Activated effector memory CD4-positive, alpha-beta T cell treated with anti-CD3 and anti-CD28 coated beads, Interleukin-2, amount 50 U/mL, for 16 hours (primary cell): Measurements from ENCODE around the gene IRF2BP2.

ENCODE experiments used
- DNase-seq: peaks from one replicate; pipeline ENCODE4 v3.0.0-alpha.2; 2020

IRF2BP2 gene

DNA sequence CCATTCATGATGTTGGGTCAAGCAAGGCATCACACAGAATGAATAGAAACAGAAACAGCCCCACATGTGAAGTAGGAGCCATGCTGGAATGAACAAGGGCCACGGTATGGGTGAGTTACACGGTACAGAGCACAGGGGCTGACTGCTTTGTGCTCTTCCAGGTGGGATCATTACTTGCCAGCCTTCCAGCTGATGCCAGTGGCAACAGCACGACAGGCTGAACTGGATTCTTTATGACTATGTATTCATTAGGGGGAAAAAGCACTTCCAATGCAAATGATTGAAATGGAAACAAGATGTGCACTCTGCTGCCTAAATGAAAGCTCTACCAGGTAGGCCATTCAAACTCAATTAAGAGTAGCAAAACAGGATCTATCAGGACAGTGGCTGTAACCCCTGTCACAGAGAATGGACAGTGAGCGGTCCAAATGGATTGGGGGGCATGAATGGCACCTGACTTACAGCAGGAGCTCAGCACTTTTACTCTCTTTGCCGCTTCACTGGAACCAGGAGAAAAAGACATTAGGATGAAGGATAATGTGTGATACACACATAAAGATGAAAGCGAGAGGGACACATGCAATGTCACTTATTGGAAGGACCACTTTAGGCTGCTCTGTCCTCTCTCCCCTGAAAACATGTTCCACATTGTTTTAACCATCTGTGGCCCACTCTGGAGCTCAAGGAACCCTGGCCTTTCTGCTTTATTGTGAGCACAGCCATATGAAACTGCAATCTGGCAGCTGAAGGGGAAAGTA, 23.4 kb upstream of the IRF2BP2 start:
- no peak for DNase-seq

DNA sequence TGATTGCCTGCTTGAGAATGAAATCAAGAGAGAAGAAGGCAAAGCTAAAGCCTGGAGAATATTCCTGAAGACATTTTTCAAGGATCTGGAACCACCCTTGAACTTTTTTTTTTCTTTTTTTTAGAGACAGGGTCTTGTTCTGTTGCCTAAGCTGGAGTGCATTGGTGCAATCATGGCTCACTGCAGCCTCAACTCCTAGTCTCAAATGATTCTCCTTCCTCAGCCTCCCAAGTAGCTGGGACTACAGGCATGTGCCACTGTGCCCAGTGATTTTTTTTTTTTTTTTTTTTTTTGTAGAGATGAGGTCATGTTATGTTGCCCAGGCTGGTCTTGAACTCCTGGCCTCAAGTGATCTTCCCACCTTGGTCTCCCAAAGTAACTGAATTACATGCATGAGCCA, 22.2 kb upstream of the IRF2BP2 start:
- DNase-seq = no peak

DNA sequence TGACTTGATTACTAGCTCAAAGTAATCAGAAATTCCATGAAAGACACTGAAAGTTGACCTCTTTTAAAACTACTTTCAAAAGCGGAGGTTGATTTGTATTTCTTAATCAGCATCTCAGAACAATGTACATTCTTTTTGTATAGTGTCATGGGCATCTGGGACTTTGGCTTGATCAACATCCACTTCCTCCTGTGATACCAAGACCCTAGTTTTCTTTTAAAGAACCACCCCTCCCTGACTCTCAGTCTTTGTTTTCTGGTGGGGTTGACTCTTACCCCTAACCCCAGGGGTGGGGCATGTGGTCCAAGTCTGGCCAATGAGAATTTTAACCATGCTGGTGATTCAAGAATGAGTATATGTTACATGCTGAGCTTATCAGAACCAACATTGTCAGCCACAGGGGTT, 21.7 kb upstream of the IRF2BP2 start:
- DNase-seq = no peak

DNA sequence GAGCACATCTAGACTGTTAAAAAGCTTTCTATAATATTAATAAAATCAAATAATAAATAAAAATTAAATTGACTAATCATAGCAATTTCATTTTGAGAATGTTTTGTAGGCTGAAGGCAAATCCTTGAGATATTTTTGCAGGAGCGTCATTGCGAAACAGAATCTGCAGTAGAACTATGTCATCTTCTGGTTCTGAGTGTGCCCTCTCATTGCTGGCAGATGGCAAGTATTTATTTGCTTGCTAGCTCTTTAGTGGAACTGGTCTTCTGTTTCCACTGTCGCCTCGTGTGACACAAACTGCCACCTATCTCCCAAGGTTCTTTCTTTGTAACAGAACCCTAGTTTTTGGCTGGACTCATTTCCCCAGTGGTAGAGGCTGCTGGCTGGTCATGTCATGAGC, 19.0 kb upstream of the IRF2BP2 start:
- no peak for DNase-seq

DNA sequence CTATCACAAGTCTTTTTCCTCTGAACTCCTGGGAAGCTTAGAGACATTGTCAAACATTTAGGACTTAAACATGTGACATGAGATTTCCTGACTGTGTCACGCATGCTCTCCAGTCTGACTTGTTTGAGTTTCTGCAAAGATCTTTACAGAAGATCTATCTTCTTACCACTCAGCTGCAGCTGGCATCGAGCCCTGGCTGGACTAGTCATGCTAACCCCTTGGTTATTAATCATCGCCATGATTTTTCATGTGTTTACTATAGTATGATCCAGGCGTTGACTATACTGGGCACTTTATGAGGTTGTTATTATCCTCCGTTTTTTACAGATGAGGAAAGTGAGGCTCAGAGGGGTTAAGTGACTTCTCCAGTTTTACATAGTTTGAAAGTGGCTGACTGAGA, 18.1 kb upstream of the IRF2BP2 start:
- no peak for DNase-seq

DNA sequence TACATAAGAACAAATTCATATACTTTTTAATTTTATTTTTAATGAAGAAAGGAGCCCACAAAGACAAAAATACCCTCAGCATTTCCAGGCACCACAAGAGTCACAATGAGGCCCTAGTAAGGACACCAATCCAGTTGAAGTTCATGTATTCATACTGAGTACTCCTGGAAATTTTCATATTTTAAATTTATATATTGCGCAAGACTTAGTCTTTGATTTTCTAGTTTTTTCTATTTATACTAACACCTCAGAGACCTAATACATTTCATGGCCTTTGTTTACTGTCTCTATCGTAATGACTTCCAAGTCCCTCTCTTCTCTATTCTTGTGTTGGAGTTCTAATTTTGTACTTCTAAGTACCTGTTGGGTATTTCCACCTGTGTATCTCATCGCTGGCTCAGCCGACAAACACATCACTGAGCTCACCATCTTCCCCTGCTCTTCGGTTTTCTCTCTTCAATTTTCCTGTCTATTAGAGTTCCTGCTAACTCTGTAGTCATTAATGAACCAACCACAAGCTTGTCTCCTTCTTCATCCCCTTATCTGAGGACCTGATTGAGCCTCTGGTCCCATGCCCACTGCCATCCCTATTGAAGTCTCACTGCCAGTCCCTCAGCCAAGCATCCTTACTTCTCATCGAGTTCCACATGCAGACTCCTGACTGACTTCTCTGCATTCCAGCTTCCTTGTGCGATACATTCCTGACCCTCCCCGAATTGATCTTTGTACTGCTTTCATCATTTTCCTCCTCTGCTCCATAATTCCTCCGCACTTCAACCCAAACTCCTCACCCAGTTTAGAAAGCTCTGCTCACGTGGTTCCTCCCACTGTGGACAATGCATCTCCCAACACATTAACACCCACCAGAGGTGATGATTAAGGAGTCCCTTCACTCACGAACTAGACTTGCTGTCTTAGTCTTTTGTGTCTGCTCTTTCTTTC, 17.3 kb upstream of the IRF2BP2 start:
- no peak for DNase-seq

DNA sequence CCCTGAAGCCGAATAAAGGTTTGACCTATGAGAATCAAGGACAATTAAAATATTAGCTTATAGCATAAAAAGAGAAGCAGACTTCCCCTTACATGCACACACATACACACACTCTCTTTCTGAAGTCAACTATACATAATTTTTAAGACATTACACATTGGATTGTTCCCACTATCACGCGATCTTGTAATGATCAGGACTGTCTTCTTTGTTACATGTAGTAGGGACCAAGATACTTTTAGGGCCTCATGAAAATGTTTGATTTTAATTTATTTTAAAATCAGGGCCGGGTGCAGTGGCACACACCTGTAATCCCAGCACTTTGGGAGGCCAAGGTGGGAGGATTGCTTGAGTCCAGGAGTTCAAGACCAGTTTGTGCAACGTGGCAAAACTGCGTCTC, 16.4 kb upstream of the IRF2BP2 start:
- DNase-seq = no peak

DNA sequence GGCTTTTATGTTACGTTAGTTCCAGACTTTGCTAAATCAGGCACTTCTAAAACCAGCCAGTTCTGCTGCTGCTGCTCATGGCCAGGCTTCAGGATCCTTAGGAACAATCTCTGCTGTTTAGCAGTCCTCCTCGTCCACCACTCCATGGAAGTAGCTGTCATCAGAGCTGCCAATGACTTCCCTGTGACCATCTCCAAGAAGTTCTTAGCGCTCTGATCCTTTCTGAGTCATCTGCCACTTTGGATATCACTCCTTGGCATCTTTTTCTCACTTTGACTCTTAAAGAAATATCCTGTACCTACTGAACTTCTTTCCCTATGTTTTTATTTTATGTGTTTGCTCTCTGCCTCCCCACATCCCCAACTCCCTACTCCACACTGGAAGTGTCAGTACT, 14.7 kb upstream of the IRF2BP2 start:
- DNase-seq = no peak

DNA sequence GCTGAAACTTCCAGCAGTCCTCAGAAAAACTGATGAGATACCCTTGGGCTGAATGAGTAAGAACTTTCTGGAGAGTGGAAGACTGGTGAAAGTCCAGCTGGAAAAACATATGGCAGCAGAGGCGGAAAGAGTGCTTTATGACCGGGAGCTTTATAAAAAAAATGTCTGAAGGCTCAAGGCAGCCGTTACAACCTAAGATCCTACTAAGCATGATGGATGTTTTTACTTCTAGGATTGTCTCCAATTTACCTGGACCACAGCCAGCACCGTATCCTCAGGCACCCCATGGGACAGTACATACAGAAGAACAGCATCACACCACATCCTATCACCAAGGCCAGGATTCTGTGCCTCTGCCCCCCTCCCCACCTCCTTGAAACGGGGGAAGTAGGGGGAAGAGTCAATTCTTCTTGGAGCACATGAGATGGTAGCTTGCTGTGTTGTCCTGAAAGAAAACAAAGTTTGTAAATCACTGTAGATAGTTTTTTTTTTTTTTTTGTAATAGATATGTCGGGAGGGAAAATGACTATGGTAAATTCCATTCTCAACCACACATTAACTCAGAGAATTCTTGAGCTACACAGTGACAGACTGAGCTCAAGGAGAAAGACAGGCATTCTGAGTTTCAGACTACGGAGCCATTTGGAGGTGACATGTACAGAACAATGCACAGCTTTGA, 11.8 kb upstream of the IRF2BP2 start:
- no peak for DNase-seq

DNA sequence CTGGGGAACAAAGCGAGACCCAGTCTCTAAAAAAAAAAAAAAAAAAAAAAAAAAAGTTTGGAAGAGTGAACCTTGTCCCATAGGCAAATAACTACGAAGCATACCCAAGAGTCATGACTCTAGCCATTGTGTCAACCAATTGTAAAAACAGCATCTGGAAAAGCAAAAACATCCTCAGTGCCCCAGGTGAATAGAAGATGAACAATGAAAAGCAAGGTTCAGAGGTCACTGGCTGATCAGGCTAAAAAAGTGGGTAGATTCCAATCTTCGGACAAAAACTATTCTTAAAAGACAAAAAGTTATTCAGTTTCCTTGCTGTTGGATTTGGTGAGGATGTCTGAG, 11.1 kb upstream of the IRF2BP2 start:
- no peak for DNase-seq

DNA sequence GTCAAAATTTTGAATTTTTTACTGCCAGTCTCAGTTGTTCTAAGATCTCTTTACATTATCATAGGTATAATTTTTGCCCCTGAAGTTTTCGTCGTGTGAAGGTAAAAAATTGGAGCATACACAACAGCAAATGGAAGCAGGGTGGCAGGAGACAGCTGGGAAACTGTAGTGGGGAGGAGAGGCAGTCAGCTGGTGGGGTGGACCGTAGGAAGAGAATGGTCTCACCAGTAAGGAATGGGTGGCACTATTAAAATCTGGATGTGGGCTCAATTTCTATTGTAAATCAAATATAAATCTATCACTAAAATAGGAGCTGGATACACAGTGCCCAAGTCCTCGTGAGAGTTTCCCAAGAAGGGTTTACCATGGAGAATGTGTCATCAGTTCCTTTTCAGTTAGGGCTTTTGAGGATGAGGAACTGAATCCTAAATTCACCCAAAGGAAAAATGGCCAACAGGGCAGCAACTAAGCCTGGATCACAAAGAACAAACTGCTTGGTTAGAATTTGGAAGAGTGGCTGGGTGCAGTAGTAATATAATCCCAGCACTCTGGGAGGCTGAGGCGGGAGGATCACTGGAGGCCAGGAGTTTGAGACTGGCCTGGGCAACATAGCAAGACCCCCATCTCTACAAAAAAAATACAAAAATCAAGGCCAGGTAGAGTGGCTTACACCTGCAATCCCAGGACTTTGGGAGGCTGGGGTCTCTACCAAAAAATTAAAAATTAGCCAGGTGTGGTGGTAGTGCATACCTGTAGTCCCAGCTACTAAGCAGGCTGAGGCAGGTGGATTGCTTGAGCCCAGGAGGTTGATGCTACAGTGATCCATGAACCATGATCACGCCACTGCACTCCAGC, 10.5 kb upstream of the IRF2BP2 start:
- no peak for DNase-seq

DNA sequence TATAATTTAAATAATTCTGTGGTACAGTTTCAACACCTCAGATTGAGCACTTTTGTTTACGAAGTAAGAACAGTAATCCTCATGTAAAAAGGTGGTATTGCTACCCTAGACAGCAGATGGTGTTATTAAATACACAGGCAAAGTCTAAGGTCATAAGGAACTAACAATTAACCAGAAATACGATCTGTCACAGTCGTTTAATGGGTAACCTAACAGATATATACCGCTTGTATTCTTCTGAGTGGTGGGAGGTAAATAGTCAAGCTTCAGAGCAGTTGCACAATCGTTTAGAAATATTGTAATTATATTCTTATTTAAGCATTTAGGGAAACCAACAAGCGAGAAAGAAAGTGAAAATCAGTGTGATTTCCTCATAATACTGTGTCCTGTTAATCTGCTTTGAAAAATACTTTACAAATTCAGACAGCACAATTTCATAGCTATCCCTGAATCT, 9.8 kb upstream of the IRF2BP2 start:
- DNase-seq = no peak

DNA sequence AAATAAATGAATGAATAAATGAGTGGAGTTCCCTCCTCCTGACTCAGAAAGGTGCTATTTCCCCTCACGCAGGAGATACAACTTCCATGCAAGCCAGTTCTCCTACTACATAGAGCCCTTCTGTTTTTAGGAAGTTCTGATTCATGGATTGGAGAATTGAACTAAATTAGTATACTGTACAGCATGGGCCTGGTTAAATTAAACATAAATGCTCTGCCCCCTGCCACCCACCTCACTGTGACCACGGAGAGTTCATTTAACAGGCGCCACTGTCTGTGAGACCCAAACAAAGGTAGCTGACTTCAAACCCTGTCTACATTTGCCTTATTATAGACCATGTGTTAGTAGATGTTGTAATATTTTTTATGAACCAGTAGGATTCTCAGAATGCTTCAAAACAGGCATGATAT, 9.1 kb upstream of the IRF2BP2 start:
- DNase-seq = no peak

DNA sequence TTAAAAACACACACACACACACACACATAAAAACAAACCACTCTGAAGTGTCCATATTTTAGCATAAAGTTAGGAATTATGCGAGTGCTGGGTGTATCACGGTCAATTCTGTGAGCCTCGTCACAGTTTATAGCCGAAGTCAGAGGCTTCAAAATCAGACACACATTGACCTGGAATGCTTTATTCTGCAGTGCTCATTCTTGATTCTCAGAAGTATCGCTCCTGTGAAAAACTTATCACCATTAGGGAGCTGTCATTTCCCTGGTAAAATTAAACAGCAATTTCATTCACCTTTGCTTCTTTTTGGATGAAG, 8.7 kb upstream of the IRF2BP2 start:
- no peak for DNase-seq

DNA sequence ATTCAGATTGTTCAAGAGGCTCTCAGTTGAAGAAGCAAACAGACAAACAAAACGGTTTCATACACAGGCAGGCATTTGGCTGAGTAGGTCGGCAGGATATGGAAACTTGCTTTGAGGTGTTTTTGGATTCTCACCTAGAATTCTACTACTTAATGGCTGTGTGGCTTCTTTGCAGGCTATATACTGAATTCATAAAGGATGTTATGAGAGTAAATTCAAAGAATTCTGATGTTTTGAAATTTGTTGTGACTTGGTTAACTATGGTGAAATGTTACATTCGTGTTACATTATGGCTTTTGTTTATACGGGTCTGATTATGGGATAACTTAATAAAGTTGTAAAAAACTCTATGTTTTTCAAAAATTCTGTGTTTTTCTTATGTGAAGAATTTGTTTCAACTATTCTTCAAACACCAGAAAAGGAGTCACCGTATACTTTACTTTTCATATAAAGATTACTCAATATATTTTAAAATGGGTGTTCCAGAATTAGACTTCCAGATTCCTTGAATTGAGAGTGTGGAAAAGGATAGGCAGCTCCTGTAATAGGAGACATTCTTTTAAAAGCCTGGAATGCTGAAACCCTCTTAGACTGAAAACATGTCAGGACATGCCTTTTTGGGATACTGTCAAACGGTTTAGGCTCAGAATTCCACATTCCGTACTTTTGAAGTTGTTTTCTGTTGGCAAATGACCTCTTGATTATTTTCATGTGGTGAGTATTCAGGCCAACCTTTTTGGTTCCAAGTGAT, 8.2 kb upstream of the IRF2BP2 start:
- DNase-seq = no peak

DNA sequence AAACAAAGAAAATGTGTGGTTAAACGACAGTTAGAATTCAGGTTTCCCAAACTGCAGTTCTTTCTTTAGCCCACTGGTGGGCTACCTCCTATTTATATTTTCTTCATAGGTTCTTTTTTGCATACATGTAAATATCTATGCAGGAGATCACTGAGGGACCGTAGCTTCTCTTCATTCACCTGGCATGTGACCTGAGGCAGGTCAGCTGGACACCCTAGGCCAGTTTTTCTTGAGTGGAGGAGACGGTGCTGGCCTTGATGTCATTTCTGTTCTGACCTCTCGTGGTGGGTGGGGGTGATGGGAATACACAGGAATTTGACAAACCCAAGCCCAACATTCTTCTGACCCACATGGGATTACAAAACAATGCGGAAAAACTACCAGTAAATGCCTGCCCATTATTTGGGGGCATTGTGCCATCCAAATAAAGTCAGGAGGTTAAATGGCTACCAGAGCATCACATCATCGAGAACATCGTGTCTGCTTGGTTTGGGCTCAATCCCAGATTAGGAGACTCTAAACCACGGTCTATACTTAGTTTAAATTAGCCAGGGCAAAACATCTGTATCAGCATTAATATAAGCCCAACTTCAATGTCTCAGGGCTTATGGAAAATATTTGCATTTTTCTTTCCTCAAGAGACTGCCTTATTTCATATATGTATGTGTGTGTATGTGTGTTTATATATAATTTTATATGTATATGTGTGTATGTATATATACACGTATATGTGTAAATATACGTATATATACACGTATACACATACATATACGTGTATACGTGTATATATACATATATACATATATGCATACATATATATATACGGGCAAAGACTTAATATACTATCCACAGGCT, 7.4 kb upstream of the IRF2BP2 start:
- DNase-seq = no peak

DNA sequence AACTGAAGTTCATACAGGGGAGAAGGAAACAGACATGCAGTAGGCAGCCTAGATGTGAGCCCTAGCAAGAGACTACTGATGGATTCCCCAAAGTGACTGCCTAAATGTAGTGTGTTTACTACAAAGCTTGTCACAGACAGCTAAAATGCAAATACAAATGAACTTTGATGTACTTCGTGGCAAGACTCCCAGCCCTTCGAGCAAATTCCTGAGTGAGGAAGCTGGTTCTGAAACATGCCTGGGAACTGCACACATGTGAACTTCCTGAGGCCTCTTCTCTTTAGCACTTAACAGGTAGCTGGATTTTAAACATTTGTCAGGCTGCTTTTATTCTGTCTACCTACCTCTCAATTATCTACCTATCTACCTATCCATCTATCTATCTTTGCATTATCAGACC, 6.7 kb upstream of the IRF2BP2 start:
- no peak for DNase-seq

DNA sequence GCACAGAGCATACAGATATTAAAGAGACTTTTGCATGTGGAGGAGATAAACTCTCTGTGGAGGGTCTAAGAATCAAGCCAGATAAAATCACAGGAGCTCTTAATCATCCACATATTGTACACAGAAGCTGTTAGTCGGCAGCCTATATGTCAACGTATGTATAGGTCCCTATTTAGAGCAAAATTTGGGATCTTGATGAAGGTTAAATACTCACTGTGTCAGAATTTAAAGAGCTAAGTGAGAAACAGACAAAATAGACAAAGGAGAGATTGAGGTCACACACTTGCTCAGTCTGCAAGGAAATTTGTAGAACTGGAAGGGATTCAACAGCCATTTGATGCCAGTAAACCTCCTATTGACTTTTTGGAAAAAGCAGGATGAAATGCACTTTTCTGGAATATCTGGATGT, 4.1 kb upstream of the IRF2BP2 start:
- no peak for DNase-seq

DNA sequence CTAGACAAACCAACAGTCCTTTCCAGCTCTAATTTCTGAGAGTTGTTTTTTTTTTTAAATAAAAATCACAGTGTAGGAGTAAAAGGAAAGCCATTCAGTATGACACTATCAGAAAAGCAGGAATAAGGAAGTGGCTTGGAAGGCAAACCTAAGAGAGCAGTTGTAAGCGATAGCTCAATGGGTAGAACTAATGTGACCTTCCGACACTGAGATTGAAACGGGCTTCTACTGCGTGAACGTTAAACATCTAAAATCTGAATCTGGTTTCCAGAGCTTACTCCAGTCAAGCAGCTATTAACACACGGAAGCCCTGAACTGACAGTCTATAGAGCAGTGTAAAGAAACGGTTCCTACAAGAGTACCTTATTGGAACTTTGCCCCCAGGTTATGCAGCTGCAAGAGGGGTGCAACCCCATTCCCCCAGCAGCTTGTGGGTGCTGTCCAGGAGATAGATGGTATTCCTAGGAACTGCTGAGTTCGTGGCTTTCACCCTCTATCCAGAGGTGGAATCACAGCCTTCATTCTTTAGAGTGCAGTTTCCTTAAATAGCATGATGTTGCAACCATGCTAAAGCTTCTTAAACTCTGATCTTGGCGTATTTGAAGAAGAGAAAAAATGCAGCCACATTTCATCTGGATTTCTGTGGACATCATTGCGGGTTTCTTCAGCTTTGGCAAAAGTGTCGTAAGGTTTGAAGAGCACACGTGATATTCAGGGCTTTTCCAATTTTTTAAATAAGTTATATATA, 3.3 kb upstream of the IRF2BP2 start:
- no peak for DNase-seq

DNA sequence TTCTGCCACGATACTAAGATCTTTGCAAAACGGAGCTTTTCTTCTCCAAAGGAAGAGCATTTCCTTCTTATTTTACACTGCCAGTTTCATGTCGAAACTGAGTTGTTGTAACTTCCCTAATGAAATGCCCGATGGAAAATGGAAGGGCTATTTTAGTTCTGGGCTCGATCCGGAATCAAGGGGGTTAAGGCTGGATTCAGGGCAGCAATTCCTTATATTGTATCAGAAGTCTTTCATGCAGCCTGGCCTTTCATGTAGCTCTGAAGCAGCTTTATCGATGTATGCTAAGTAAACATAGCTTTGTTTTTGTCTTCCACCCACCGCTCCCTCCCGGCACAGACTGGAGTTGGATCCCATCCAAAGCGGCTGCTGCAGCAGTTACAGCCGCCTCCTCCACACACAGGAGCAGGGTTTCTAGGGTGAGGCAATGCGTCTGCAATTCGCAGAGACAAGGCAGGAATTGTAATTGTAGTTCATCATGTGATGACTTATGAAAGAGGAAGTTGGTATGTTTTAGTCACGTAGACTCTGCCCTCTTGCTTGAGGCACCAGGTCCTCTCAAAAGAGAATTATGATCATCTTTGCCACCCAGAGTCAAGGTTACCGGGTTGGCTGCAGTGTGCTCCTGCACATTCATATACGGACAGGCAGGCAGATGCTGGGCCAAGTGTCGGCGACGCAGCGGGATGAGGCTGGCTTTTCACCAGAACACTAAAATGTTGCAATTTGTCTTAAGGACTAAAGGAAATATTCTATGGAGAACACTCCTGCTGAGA, 2.6 kb upstream of the IRF2BP2 start:
- DNase-seq = peak; percentile 87
